Type B pancreatic cell (in vitro differentiated cells): Measurements from ENCODE around the gene KLHL11. TPM values are rescaled to one million over a fixed set of nuclear protein-coding genes. Genes with fewer than 3 reads are reported as not detected.

ENCODE experiments used
- DNase-seq: peaks from one replicate; pipeline ENCODE4 v3.0.0; 2021; ENCODE audit warnings: mixed read lengths; ENCODE audit not compliant: unreplicated experiment; ENCODE audit errors: extremely low spot score
- H3K27ac Mint-ChIP-seq: 2 replicates; pipeline ENCODE4 v1.8.0; 2021; ENCODE audit warnings: mild to moderate bottlenecking, mixed read lengths
- H3K27me3 Mint-ChIP-seq: 2 replicates; pipeline ENCODE4 v1.8.0; 2021; ENCODE audit warnings: mixed read lengths
- H3K36me3 Mint-ChIP-seq: 2 replicates; pipeline ENCODE4 v1.8.0; 2021; ENCODE audit warnings: mixed read lengths
- H3K4me1 Mint-ChIP-seq: one replicate; pipeline ENCODE4 v1.8.0; 2021; ENCODE audit warnings: mixed read lengths; ENCODE audit not compliant: unreplicated experiment
- H3K4me3 Mint-ChIP-seq: 2 replicates; pipeline ENCODE4 v1.8.0; 2021; ENCODE audit warnings: mild to moderate bottlenecking, mixed read lengths
- H3K9me3 Mint-ChIP-seq: 2 replicates; pipeline ENCODE4 v1.8.0; 2021; ENCODE audit warnings: mixed read lengths
- CTCF ChIP-seq: fragments of 200-600 bp; sonication (generic); conservative IDR thresholded peaks from 2 replicates; pipeline ENCODE4 v1.5.0; 2021; ENCODE audit warnings: antibody characterized with exemption, mild to moderate bottlenecking
- total RNA-seq: library from RNA; stranded (reverse); gene quantifications from 2 replicates; pipeline ENCODE4 v1.2.1, GENCODE V29; 2021; ENCODE audit warnings: low replicate concordance

The KLHL11 gene
- total RNA-seq, 1 donor from 2014 or later = 20.6 TPM

GRCh38 chr17:41813152-41813680, 52.0 kb downstream of the KLHL11 start:
- peak overlapping the region; percentile 94 for H3K27ac Mint-ChIP-seq
- no peak for DNase-seq
- peaks cover 3% of the 10 kb centered on the region for H3K36me3 Mint-ChIP-seq
- no peaks in the 10 kb centered on the region for H3K9me3 Mint-ChIP-seq
- peaks cover 18% of the 10 kb centered on the region for H3K4me1 Mint-ChIP-seq
- H3K4me3 Mint-ChIP-seq = peak overlapping the region; percentile 99
- H3K27me3 Mint-ChIP-seq = no peaks in the 10 kb centered on the region
- TF ChIP-seq CTCF = no peak

GRCh38 chr17:41812381-41813151, 52.7 kb downstream of the KLHL11 start, which contains the start of gene FKBP10:
Gene FKBP10, plus strand, starts transcription at chr17:41813004. Its CDS starts 31 bp downstream, at chr17:41813035.
- DNase-seq = peak; percentile 90
- Mint-ChIP-seq H3K4me1 (peaks cover 18% of the 10 kb centered on the region), H3K36me3 (peaks cover 3% of the 10 kb centered on the region), H3K9me3 (no peaks in the 10 kb centered on the region), H3K4me3 (peak within 1 kb of the TSS; percentile 99), H3K27me3 (no peaks in the 10 kb centered on the region), H3K27ac (peak within 1 kb of the TSS; percentile 94)
- TF ChIP-seq CTCF = no peak

- no peaks in the 10 kb centered on the region for H3K27me3 Mint-ChIP-seq
Observed at GRCh38 chr17:41811549-41812380, 53.5 kb downstream of the KLHL11 start, which contains the start of gene P3H4. Gene P3H4, minus strand, starts transcription at chr17:41811949. Its CDS starts 34 bp downstream, at chr17:41811915.

GRCh38 chr17:41810659-41811548, 54.3 kb downstream of the KLHL11 start:
- DNase-seq = no peak
- H3K4me1 Mint-ChIP-seq = peaks cover 18% of the 10 kb centered on the region
- H3K4me3 Mint-ChIP-seq = peak overlapping the region; percentile 87
- no peak for TF ChIP-seq CTCF
- no peak overlapping the region for H3K27ac Mint-ChIP-seq
- H3K27me3 Mint-ChIP-seq = no peaks in the 10 kb centered on the region
- no peaks in the 10 kb centered on the region for H3K9me3 Mint-ChIP-seq
- peaks cover 3% of the 10 kb centered on the region for H3K36me3 Mint-ChIP-seq

More at GRCh38 chr17:41811549-41812380, 53.5 kb downstream of the KLHL11 start, which contains the start of gene P3H4:
- Mint-ChIP-seq H3K36me3 (peaks cover 3% of the 10 kb centered on the region), H3K9me3 (no peaks in the 10 kb centered on the region), H3K27ac (peak within 1 kb of the TSS; percentile 94), H3K4me1 (peaks cover 18% of the 10 kb centered on the region), H3K4me3 (peak within 1 kb of the TSS; percentile 99)
- peak; percentile 88 for DNase-seq
- peak; percentile 72 for TF ChIP-seq CTCF
